Erythroblast (primary cell): Measurements from ENCODE around the gene ALDH16A1.

Source experiments
- GATA1 ChIP-seq: IDR thresholded peaks from 2 replicates; pipeline ENCODE4 v1.6.1; 2011; ENCODE audit warnings: low read depth, mild to moderate bottlenecking, control low read depth, low read length, moderate library complexity
- POLR2A ChIP-seq: IDR thresholded peaks from 2 replicates; pipeline ENCODE4 v1.6.1; 2011; ENCODE audit warnings: mild to moderate bottlenecking, low read length

DNA sequence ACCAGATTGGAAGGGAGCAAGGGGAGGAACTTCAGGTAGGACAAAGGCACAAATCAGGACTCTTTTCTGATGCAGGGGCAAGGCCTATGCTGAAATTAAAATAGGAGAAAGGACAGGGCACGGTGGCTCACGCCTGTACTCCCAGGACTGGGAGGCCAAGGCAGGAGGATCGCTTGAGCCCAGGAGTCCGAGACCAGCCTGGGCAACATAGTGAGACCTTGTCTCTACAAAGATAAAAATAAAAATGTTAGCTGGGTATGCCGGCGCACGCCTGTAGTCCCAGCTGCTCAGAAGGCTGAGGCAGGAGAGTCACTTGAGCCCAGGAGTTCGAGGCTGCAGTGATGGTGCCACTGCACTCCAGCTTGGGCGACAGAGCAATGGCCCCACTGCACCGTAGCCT is 17.4 kb upstream of the ALDH16A1 start:
- TF ChIP-seq POLR2A (no peak), GATA1 (no peak)
